HUES64 (cell line): ENCODE data around the gene UMAD1.

Source experiments
- H3K27ac ChIP-seq: 2 replicates; pipeline ENCODE4 v1.7.0; 2013; ENCODE audit warnings: low read depth, low read length, inconsistent platforms
- H3K27me3 ChIP-seq: 2 replicates; pipeline ENCODE4 v1.6.1; 2013; ENCODE audit warnings: mild to moderate bottlenecking, low read length; ENCODE audit not compliant: insufficient read depth
- H3K36me3 ChIP-seq: 2 replicates; pipeline ENCODE4 v1.6.1; 2013; ENCODE audit warnings: mild to moderate bottlenecking, low read length; ENCODE audit not compliant: insufficient read depth
- H3K4me1 ChIP-seq: 2 replicates; pipeline ENCODE4 v1.6.1; 2013; ENCODE audit warnings: mild to moderate bottlenecking, low read length, moderate library complexity; ENCODE audit not compliant: insufficient read depth
- H3K4me3 ChIP-seq: 2 replicates; pipeline ENCODE4 v1.5.1; 2013; ENCODE audit warnings: mild to moderate bottlenecking, low read length, moderate library complexity
- H3K9ac ChIP-seq: 2 replicates; pipeline ENCODE4 v1.6.1; 2013; ENCODE audit warnings: mild to moderate bottlenecking, low read depth, low read length
- H3K9me3 ChIP-seq: 2 replicates; pipeline ENCODE4 v1.6.1; 2013; ENCODE audit warnings: low read depth, low read length; ENCODE audit not compliant: insufficient read depth
- WGBS: fragments of 150-250, 120-280 bp; methylation state at CpG from one replicate; pipeline ENCODE4 v1.1.7; 2013; ENCODE audit warnings: missing lambda C conversion rate; 5-methylcytosine and 5-hydroxymethylcytosine counted together

Gene UMAD1

DNA sequence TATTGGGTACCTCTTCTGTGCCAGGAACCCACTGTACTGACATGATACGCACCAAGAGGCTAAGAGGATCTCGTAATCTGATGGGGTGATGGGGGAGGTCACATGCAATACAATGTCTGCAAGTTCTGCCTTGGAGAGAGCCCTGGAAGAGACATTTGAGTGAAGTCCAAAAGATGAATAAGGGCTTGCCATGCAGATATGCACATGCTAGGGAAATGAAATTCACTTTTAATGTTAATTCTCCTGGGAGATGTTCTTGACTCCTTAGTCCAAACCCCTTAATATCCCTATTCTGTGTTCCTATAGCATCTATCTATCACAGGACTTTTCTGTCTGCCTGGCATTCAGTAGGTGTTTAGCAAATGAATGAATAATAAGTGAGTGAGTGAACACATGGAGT lies 274.0 kb downstream of the UMAD1 start:
- H3K9ac ChIP-seq, result no peak overlapping the region
- H3K9me3 ChIP-seq, result no peaks in the 10 kb centered on the region
- H3K36me3 ChIP-seq, result no peaks in the 10 kb centered on the region
- peaks cover 36% of the 10 kb centered on the region for H3K4me1 ChIP-seq
- no peak overlapping the region for H3K27ac ChIP-seq
- 97% methylated on average over 2 of the region's 2 CpGs for WGBS
- no peaks in the 10 kb centered on the region for H3K27me3 ChIP-seq
- H3K4me3 ChIP-seq, result no peak overlapping the region

DNA sequence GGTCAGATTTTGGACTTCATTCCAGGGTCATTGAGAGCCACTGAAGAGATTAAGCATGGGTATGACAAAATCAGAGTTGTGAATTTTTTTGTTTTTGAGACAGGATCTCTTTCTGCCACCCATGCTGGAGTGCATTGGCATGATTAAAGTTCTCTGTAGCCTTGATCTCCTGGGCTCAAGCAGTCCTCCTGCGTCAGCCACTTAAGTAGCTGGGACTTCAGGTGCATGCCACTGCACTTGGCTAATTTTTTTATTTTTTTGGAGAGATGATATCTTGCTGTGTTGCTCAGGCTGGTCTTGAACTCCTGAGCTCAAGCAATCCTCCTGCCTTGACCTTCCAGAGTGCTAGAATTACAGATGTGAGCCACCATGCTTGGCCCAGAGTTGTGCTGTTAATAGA lies 275.5 kb downstream of the UMAD1 start:
- H3K4me1 ChIP-seq, result peaks cover 48% of the 10 kb centered on the region
- no peaks in the 10 kb centered on the region for H3K27me3 ChIP-seq
- no peak overlapping the region for H3K9ac ChIP-seq
- H3K27ac ChIP-seq, result no peak overlapping the region
- H3K4me3 ChIP-seq, result no peak overlapping the region
- H3K36me3 ChIP-seq, result no peaks in the 10 kb centered on the region
- 93% methylated on average over 1 of the region's 1 CpG for WGBS
- no peaks in the 10 kb centered on the region for H3K9me3 ChIP-seq

- H3K9me3 ChIP-seq, result no peaks in the 10 kb centered on the region
- peaks cover 48% of the 10 kb centered on the region for H3K4me1 ChIP-seq
Measured at GRCh38 chr7:7917593-7917992, 277.0 kb downstream of the UMAD1 start.

GRCh38 chr7:7918736-7919448 lies 278.3 kb downstream of the UMAD1 start:
- no peak overlapping the region for H3K9ac ChIP-seq
- no peaks in the 10 kb centered on the region for H3K36me3 ChIP-seq
- peaks cover 54% of the 10 kb centered on the region for H3K4me1 ChIP-seq
- no peaks in the 10 kb centered on the region for H3K27me3 ChIP-seq
- H3K4me3 ChIP-seq, result no peak overlapping the region
- H3K27ac ChIP-seq, result no peak overlapping the region; the same call in 1 of the 2 replicates
- no peaks in the 10 kb centered on the region for H3K9me3 ChIP-seq

More at GRCh38 chr7:7917593-7917992, 277.0 kb downstream of the UMAD1 start:
- H3K27ac ChIP-seq, result no peak overlapping the region
- H3K4me3 ChIP-seq, result no peak overlapping the region
- WGBS, result 91% methylated on average over 1 of the region's 1 CpG
- H3K9ac ChIP-seq, result no peak overlapping the region
- no peaks in the 10 kb centered on the region for H3K36me3 ChIP-seq
- H3K27me3 ChIP-seq, result no peaks in the 10 kb centered on the region

- peaks cover 57% of the 10 kb centered on the region for H3K4me1 ChIP-seq
- H3K27ac ChIP-seq, result no peak overlapping the region
- 92% methylated on average over 2 of the region's 2 CpGs for WGBS
Measured at GRCh38 chr7:7919449-7919945, 278.9 kb downstream of the UMAD1 start.

DNA sequence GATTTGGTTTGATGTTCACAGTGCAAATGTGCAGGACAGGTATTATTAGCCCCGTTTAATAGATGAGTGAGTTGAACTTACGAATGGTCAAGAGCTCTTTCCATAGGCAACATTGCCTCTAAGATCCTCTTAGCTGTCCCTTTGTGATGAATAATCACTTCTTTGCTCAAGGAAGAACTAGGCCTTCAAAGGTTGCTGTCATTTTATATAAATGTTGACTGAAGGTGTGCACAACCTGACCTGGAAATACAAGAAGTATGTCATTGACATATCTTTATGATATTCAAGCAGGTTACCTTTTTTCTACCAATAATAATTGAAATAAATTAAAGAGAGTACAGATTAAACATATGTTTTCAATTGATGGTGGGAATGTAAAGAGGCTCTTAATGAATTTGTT lies 279.5 kb downstream of the UMAD1 start:
- H3K9me3 ChIP-seq, result no peaks in the 10 kb centered on the region
- H3K4me3 ChIP-seq, result no peak overlapping the region
- no peaks in the 10 kb centered on the region for H3K36me3 ChIP-seq
- 68% methylated on average over 2 of the region's 2 CpGs for WGBS
- no peak overlapping the region for H3K27ac ChIP-seq
- no peaks in the 10 kb centered on the region for H3K27me3 ChIP-seq
- peaks cover 57% of the 10 kb centered on the region for H3K4me1 ChIP-seq
- H3K9ac ChIP-seq, result no peak overlapping the region

More at GRCh38 chr7:7919449-7919945, 278.9 kb downstream of the UMAD1 start:
- no peak overlapping the region for H3K4me3 ChIP-seq
- no peaks in the 10 kb centered on the region for H3K9me3 ChIP-seq
- H3K9ac ChIP-seq, result no peak overlapping the region
- H3K36me3 ChIP-seq, result no peaks in the 10 kb centered on the region
- H3K27me3 ChIP-seq, result no peaks in the 10 kb centered on the region

GRCh38 chr7:7920481-7920880 lies 279.9 kb downstream of the UMAD1 start:
- H3K4me3 ChIP-seq, result no peak overlapping the region
- H3K4me1 ChIP-seq, result peaks cover 57% of the 10 kb centered on the region
- H3K27ac ChIP-seq, result no peak overlapping the region
- H3K9ac ChIP-seq, result no peak overlapping the region
- H3K27me3 ChIP-seq, result no peaks in the 10 kb centered on the region
- H3K9me3 ChIP-seq, result no peaks in the 10 kb centered on the region
- H3K36me3 ChIP-seq, result no peaks in the 10 kb centered on the region
- 66% methylated on average over 3 of the region's 3 CpGs for WGBS

- Histone ChIP-seq H3K27me3 (no peaks in the 10 kb centered on the region), H3K36me3 (no peaks in the 10 kb centered on the region), H3K9ac (no peak overlapping the region), H3K4me3 (no peak overlapping the region), H3K27ac (no peak overlapping the region), H3K9me3 (no peaks in the 10 kb centered on the region), H3K4me1 (peaks cover 57% of the 10 kb centered on the region)
Measured at GRCh38 chr7:7921830-7922229, 281.3 kb downstream of the UMAD1 start.

GRCh38 chr7:7922684-7923385 lies 282.3 kb downstream of the UMAD1 start:
- WGBS, result 49% methylated on average over 7 of the region's 7 CpGs
- Histone ChIP-seq H3K4me1 (peaks cover 57% of the 10 kb centered on the region), H3K4me3 (no peak overlapping the region), H3K27ac (no peak overlapping the region), H3K36me3 (no peaks in the 10 kb centered on the region), H3K9ac (no peak overlapping the region), H3K9me3 (no peaks in the 10 kb centered on the region), H3K27me3 (no peaks in the 10 kb centered on the region)

DNA sequence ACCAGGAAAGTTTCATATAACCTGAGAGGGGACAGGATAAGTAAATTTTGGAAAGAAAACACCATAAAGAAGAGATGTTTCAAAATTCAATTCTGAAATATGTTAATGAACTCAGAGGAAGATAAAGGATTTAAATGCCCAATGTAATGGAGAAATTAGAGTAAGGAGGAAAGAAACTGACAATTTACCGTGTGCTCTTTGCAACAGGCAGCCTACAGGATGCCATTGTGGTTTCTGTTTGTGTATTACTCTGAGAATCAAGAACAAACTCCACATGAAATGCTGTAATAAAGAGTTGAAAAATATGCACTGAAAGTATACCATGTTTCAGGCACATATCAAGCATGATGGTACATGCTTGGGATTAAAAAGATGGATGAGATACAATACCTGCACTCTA lies 283.3 kb downstream of the UMAD1 start:
- no peaks in the 10 kb centered on the region for H3K9me3 ChIP-seq
- H3K27me3 ChIP-seq, result no peaks in the 10 kb centered on the region
- no peak overlapping the region for H3K9ac ChIP-seq
- H3K36me3 ChIP-seq, result no peaks in the 10 kb centered on the region
- H3K4me3 ChIP-seq, result no peak overlapping the region
- H3K27ac ChIP-seq, result no peak overlapping the region
- 71% methylated on average over 1 of the region's 1 CpG for WGBS
- H3K4me1 ChIP-seq, result peaks cover 52% of the 10 kb centered on the region

GRCh38 chr7:7924303-7924702 lies 283.8 kb downstream of the UMAD1 start:
- no peaks in the 10 kb centered on the region for H3K27me3 ChIP-seq
- no peak overlapping the region for H3K4me3 ChIP-seq
- H3K9me3 ChIP-seq, result no peaks in the 10 kb centered on the region
- H3K4me1 ChIP-seq, result peaks cover 47% of the 10 kb centered on the region
- H3K9ac ChIP-seq, result no peak overlapping the region
- no peaks in the 10 kb centered on the region for H3K36me3 ChIP-seq
- H3K27ac ChIP-seq, result no peak overlapping the region
